GM23338 (cell line): ENCODE data around the gene DHX36. TPM values are rescaled to one million over a fixed set of nuclear protein-coding genes. Genes with fewer than 3 reads are reported as not detected.

ENCODE experiments used
- ATAC-seq: fragments of 200-7000 bp; cut with Tn5 transposase; 3 replicates; pipeline ENCODE4 v1.9.1; 2020
- DNase-seq: peaks from one replicate; pipeline ENCODE4 v3.0.0-alpha.2; 2015; ENCODE audit warnings: low spot score
- H2AFZ ChIP-seq: fragments of 200-600 bp; sonication (generic); 2 replicates; pipeline ENCODE4 v1.8.0; 2016; ENCODE audit warnings: antibody characterized with exemption, mild to moderate bottlenecking, moderate library complexity
- H3F3A ChIP-seq: fragments of 200-600 bp; sonication (generic); replicated peaks from 2 replicates; pipeline ENCODE4 v1.8.0; 2017; ENCODE audit warnings: antibody characterized with exemption, mixed run types, low read depth
- H3K27ac ChIP-seq: fragments of 200-600 bp; sonication (generic); 2 replicates; pipeline ENCODE4 v1.6.1; 2016; ENCODE audit warnings: low read depth
- H3K27me3 ChIP-seq: fragments of 200-600 bp; sonication (generic); 2 replicates; pipeline ENCODE4 v1.8.0; 2016; ENCODE audit warnings: mild to moderate bottlenecking, mixed run types, moderate library complexity; ENCODE audit not compliant: insufficient read depth
- H3K36me3 ChIP-seq: fragments of 200-600 bp; sonication (generic); 2 replicates; pipeline ENCODE4 v1.8.0; 2016; ENCODE audit warnings: mild to moderate bottlenecking; ENCODE audit not compliant: insufficient read depth
- H3K4me1 ChIP-seq: fragments of 200-600 bp; sonication (generic); 2 replicates; pipeline ENCODE4 v1.8.0; 2016; ENCODE audit warnings: mild to moderate bottlenecking, moderate library complexity; ENCODE audit not compliant: insufficient read depth
- H3K4me2 ChIP-seq: fragments of 200-600 bp; sonication (generic); 2 replicates; pipeline ENCODE4 v1.7.1; 2017; ENCODE audit warnings: mixed run types
- H3K4me3 ChIP-seq: fragments of 200-600 bp; sonication (generic); 2 replicates; pipeline ENCODE4 v1.6.1; 2016; ENCODE audit warnings: mixed run types
- H3K79me2 ChIP-seq: fragments of 200-600 bp; sonication (generic); replicated peaks from 2 replicates; pipeline ENCODE4 v1.8.0; 2017; ENCODE audit warnings: mild to moderate bottlenecking; ENCODE audit not compliant: insufficient read depth
- H3K9me2 ChIP-seq: fragments of 200-600 bp; sonication (generic); 2 replicates; pipeline ENCODE4 v1.8.0; 2017; ENCODE audit not compliant: insufficient read depth
- H4K20me1 ChIP-seq: fragments of 200-600 bp; sonication (generic); replicated peaks from 2 replicates; pipeline ENCODE4 v1.8.0; 2017; ENCODE audit warnings: mild to moderate bottlenecking; ENCODE audit not compliant: insufficient read depth
- H3K27ac Mint-ChIP-seq: 2 replicates; pipeline ENCODE4 v1.8.0; 2020; ENCODE audit warnings: inconsistent platforms, mild to moderate bottlenecking, moderate library complexity, mixed read lengths
- H3K27me3 Mint-ChIP-seq: 3 replicates; pipeline ENCODE4 v1.8.0; 2022; ENCODE audit warnings: low read depth, mild to moderate bottlenecking, moderate library complexity, mixed read lengths, inconsistent platforms; ENCODE audit not compliant: insufficient read depth, poor library complexity
- H3K36me3 Mint-ChIP-seq: 3 replicates; pipeline ENCODE4 v1.8.0; 2021; ENCODE audit warnings: low read depth, mild to moderate bottlenecking, inconsistent platforms, moderate library complexity, mixed read lengths
- H3K4me1 Mint-ChIP-seq: 3 replicates; pipeline ENCODE4 v1.8.0; 2020; ENCODE audit warnings: mild to moderate bottlenecking, inconsistent platforms, mixed read lengths
- H3K4me3 Mint-ChIP-seq: 3 replicates; pipeline ENCODE4 v1.8.0; 2021; ENCODE audit warnings: moderate library complexity, mild to moderate bottlenecking, inconsistent platforms, mixed read lengths
- H3K9me3 Mint-ChIP-seq: 3 replicates; pipeline ENCODE4 v1.8.0; 2020; ENCODE audit warnings: moderate library complexity, mild to moderate bottlenecking, inconsistent platforms, mixed read lengths
- CREB1 ChIP-seq: fragments of 250-450 bp; sonication (Bioruptor Pico); IDR thresholded peaks from 2 replicates; pipeline ENCODE4 v1.5.0; 2020; ENCODE audit warnings: low read depth, mild to moderate bottlenecking, moderate library complexity
- EZH2 ChIP-seq: fragments of 200-600 bp; sonication (generic); IDR thresholded peaks from one replicate; pipeline ENCODE4 v1.8.0; 2017; ENCODE audit warnings: antibody characterized with exemption, mild to moderate bottlenecking, low read depth; ENCODE audit not compliant: unreplicated experiment
- EZH2phosphoT487 ChIP-seq: fragments of 200-600 bp; sonication (generic); IDR thresholded peaks from one replicate; pipeline ENCODE4 v1.8.1; 2018; ENCODE audit warnings: antibody characterized with exemption; ENCODE audit not compliant: unreplicated experiment
- JUNB ChIP-seq: IDR thresholded peaks from one replicate; pipeline ENCODE4 v1.6.1; 2016; ENCODE audit warnings: antibody characterized with exemption; ENCODE audit not compliant: unreplicated experiment
- POLR2AphosphoS5 ChIP-seq: IDR thresholded peaks from 2 replicates; pipeline ENCODE4 v1.6.1; 2016; ENCODE audit warnings: antibody characterized with exemption, low read depth
- ZNF114 ChIP-seq: fragments of 250-450 bp; sonication (Bioruptor Pico); IDR thresholded peaks from 2 replicates; pipeline ENCODE4 v1.5.0; 2020; ENCODE audit warnings: mild to moderate bottlenecking, moderate library complexity
- ZNF331 ChIP-seq: fragments of 250-450 bp; sonication (Bioruptor Pico); IDR thresholded peaks from 2 replicates; pipeline ENCODE4 v1.5.0; 2020; ENCODE audit warnings: low read depth, mild to moderate bottlenecking, moderate library complexity
- polyA plus RNA-seq: library from polyadenylated mRNA; unstranded; fragments of >200 nt; fragmentation: Nextera tagmentation; extraction: Ambion mirVana; gene quantifications from 2 replicates; pipeline ENCODE4 v1.2.1, GENCODE V29; 2016
- total RNA-seq: library from RNA; depleted of rRNA; stranded (reverse); fragments of >200 nt; shearing (Covaris generic); gene quantifications from 2 replicates; pipeline ENCODE4 v1.2.3, GENCODE V29; 2014
- TF ChIP-seq, protein P1 (sequence below): IDR thresholded peaks from one replicate; pipeline ENCODE4 v1.6.1; 2018; ENCODE audit warnings: antibody characterized with exemption; ENCODE audit not compliant: unreplicated experiment
- TF ChIP-seq, protein P2 (sequence below), 2 experiments: fragments of 200-600 bp in 1 of 2; sonication (generic) in 1 of 2; conservative IDR thresholded peaks; 2 replicates each; pipeline versions ENCODE4 v1.5.1 to v1.6.1; 2016 to 2017; ENCODE audit warnings: antibody characterized with exemption in 2 of 2, low read depth in 2 of 2, mild to moderate bottlenecking in 2 of 2, moderate library complexity in 1 of 2
- TF ChIP-seq, protein P3 (sequence below): fragments of 250-450 bp; sonication (Bioruptor Pico); IDR thresholded peaks from 2 replicates; pipeline ENCODE4 v1.5.0; 2020; ENCODE audit warnings: mild to moderate bottlenecking, moderate library complexity
- TF ChIP-seq, protein P4 (sequence below): IDR thresholded peaks from 2 replicates; pipeline ENCODE4 v1.6.1; 2016; ENCODE audit warnings: antibody characterized with exemption

Gene DHX36
- total and polyA plus RNA-seq, 2 experiments from 2014 or later = 103 to 110 TPM

DNA sequence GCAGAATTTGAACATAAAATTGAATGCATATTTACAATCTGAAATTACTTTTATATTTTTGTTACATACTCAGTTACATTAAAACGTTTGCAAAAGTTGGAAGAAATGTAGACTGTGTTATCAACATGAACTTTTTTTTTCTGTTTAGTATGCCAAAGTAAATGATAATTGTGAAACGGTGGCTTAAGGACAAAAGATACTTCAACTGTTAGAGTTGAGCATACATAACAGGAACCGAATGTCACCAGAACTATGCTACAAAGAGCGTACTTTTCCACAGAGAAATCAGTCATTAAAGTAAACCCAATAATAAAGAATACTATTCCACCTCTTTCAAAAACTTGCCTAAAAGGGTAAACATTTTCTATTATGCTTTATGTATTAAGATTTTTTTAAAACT, 14.3 kb upstream of the DHX36 start:
- Mint-ChIP-seq H3K36me3 (no peaks in the 10 kb centered on the region), H3K27ac (no peak overlapping the region), H3K9me3 (no peaks in the 10 kb centered on the region), H3K4me1 (no peaks in the 10 kb centered on the region), H3K4me3 (no peak overlapping the region), H3K27me3 (no peaks in the 10 kb centered on the region)
- Histone ChIP-seq H3K9me2 (no peaks in the 10 kb centered on the region), H3K4me3 (no peak overlapping the region), H3K27me3 (no peaks in the 10 kb centered on the region), H3F3A (no peaks in the 10 kb centered on the region), H4K20me1 (no peaks in the 10 kb centered on the region), H3K79me2 (no peaks in the 10 kb centered on the region), H3K36me3 (no peaks in the 10 kb centered on the region), H3K27ac (no peak overlapping the region), H3K4me1 (no peaks in the 10 kb centered on the region), H3K4me2 (no peak overlapping the region), H2AFZ (no peak overlapping the region)
- DNase-seq = no peak
- TF ChIP-seq ZNF114 (no peak), EZH2phosphoT487 (no peak), ZNF331 (CRISPR knock-in tag) (no peak), JUNB (no peak), CREB1 (CRISPR knock-in tag) (no peak), POLR2AphosphoS5 (no peak), EZH2 (no peak)
- TF ChIP-seq, protein P1, sequence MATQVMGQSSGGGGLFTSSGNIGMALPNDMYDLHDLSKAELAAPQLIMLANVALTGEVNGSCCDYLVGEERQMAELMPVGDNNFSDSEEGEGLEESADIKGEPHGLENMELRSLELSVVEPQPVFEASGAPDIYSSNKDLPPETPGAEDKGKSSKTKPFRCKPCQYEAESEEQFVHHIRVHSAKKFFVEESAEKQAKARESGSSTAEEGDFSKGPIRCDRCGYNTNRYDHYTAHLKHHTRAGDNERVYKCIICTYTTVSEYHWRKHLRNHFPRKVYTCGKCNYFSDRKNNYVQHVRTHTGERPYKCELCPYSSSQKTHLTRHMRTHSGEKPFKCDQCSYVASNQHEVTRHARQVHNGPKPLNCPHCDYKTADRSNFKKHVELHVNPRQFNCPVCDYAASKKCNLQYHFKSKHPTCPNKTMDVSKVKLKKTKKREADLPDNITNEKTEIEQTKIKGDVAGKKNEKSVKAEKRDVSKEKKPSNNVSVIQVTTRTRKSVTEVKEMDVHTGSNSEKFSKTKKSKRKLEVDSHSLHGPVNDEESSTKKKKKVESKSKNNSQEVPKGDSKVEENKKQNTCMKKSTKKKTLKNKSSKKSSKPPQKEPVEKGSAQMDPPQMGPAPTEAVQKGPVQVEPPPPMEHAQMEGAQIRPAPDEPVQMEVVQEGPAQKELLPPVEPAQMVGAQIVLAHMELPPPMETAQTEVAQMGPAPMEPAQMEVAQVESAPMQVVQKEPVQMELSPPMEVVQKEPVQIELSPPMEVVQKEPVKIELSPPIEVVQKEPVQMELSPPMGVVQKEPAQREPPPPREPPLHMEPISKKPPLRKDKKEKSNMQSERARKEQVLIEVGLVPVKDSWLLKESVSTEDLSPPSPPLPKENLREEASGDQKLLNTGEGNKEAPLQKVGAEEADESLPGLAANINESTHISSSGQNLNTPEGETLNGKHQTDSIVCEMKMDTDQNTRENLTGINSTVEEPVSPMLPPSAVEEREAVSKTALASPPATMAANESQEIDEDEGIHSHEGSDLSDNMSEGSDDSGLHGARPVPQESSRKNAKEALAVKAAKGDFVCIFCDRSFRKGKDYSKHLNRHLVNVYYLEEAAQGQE = no peak
- TF ChIP-seq, protein P2, sequence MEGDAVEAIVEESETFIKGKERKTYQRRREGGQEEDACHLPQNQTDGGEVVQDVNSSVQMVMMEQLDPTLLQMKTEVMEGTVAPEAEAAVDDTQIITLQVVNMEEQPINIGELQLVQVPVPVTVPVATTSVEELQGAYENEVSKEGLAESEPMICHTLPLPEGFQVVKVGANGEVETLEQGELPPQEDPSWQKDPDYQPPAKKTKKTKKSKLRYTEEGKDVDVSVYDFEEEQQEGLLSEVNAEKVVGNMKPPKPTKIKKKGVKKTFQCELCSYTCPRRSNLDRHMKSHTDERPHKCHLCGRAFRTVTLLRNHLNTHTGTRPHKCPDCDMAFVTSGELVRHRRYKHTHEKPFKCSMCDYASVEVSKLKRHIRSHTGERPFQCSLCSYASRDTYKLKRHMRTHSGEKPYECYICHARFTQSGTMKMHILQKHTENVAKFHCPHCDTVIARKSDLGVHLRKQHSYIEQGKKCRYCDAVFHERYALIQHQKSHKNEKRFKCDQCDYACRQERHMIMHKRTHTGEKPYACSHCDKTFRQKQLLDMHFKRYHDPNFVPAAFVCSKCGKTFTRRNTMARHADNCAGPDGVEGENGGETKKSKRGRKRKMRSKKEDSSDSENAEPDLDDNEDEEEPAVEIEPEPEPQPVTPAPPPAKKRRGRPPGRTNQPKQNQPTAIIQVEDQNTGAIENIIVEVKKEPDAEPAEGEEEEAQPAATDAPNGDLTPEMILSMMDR (conservative IDR thresholded peaks at IDR 0.05; ENCODE audit: low read depth in 2 of 2) = no peak
- TF ChIP-seq, protein P3, sequence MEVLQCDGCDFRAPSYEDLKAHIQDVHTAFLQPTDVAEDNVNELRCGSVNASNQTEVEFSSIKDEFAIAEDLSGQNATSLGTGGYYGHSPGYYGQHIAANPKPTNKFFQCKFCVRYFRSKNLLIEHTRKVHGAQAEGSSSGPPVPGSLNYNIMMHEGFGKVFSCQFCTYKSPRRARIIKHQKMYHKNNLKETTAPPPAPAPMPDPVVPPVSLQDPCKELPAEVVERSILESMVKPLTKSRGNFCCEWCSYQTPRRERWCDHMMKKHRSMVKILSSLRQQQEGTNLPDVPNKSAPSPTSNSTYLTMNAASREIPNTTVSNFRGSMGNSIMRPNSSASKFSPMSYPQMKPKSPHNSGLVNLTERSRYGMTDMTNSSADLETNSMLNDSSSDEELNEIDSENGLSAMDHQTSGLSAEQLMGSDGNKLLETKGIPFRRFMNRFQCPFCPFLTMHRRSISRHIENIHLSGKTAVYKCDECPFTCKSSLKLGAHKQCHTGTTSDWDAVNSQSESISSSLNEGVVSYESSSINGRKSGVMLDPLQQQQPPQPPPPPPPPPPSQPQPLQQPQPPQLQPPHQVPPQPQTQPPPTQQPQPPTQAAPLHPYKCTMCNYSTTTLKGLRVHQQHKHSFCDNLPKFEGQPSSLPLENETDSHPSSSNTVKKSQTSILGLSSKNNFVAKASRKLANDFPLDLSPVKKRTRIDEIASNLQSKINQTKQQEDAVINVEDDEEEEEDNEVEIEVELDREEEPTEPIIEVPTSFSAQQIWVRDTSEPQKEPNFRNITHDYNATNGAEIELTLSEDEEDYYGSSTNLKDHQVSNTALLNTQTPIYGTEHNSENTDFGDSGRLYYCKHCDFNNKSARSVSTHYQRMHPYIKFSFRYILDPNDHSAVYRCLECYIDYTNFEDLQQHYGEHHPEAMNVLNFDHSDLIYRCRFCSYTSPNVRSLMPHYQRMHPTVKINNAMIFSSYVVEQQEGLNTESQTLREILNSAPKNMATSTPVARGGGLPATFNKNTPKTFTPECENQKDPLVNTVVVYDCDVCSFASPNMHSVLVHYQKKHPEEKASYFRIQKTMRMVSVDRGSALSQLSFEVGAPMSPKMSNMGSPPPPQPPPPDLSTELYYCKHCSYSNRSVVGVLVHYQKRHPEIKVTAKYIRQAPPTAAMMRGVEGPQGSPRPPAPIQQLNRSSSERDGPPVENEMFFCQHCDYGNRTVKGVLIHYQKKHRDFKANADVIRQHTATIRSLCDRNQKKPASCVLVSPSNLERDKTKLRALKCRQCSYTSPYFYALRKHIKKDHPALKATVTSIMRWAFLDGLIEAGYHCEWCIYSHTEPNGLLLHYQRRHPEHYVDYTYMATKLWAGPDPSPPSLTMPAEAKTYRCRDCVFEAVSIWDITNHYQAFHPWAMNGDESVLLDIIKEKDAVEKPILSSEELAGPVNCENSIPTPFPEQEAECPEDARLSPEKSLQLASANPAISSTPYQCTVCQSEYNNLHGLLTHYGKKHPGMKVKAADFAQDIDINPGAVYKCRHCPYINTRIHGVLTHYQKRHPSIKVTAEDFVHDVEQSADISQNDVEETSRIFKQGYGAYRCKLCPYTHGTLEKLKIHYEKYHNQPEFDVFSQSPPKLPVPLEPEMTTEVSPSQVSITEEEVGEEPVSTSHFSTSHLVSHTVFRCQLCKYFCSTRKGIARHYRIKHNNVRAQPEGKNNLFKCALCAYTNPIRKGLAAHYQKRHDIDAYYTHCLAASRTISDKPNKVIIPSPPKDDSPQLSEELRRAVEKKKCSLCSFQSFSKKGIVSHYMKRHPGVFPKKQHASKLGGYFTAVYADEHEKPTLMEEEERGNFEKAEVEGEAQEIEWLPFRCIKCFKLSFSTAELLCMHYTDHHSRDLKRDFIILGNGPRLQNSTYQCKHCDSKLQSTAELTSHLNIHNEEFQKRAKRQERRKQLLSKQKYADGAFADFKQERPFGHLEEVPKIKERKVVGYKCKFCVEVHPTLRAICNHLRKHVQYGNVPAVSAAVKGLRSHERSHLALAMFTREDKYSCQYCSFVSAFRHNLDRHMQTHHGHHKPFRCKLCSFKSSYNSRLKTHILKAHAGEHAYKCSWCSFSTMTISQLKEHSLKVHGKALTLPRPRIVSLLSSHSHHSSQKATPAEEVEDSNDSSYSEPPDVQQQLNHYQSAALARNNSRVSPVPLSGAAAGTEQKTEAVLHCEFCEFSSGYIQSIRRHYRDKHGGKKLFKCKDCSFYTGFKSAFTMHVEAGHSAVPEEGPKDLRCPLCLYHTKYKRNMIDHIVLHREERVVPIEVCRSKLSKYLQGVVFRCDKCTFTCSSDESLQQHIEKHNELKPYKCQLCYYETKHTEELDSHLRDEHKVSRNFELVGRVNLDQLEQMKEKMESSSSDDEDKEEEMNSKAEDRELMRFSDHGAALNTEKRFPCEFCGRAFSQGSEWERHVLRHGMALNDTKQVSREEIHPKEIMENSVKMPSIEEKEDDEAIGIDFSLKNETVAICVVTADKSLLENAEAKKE = no peak
- TF ChIP-seq, protein P4, sequence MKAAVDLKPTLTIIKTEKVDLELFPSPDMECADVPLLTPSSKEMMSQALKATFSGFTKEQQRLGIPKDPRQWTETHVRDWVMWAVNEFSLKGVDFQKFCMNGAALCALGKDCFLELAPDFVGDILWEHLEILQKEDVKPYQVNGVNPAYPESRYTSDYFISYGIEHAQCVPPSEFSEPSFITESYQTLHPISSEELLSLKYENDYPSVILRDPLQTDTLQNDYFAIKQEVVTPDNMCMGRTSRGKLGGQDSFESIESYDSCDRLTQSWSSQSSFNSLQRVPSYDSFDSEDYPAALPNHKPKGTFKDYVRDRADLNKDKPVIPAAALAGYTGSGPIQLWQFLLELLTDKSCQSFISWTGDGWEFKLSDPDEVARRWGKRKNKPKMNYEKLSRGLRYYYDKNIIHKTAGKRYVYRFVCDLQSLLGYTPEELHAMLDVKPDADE = no peak
- no peak for ATAC-seq
